Hematopoietic multipotent progenitor cell (in vitro differentiated cells): ENCODE data around the gene SCN3B. TPM values are rescaled to one million over a fixed set of nuclear protein-coding genes. Genes with fewer than 3 reads are reported as not detected.

ENCODE experiments used
- DNase-seq, 3 donors: peaks; one replicate each; pipeline ENCODE4 v3.0.0-alpha.2; 2011 to 2015; ENCODE audit warnings: low read depth in 2 of 3, low spot score in 2 of 3
- total RNA-seq: library from RNA; depleted of rRNA; stranded (reverse); fragments of >200 nt; gene quantifications from one replicate; pipeline ENCODE4 v1.2.3, GENCODE V29; 2012

The SCN3B gene
- total RNA-seq, 1 donor, result under 0.01 TPM

- DNase-seq, result no peak
These were observed 74.3 kb downstream of the SCN3B start for GRCh38 chr11:123580137-123580536.

DNA sequence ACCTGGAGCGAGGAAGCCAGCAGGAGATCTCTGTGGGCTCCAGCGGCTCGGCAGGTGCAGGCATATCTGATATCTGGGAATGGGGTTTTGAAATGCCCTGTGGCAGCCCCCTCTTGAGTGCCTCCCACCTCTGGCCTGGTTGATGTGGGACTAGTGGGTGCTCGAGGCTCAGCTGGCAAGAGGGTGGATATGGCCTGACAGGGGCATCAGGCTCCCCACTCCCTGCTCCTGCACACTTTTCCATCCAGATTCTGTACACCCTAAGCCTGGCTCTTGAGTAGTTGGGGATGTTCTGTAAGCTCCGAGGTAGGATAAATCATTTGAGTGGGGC lies 75.0 kb downstream of the SCN3B start:
- no peak for DNase-seq

Other genes starting within 250 kb of the SCN3B start
- gene GRAMD1B, start 224.4 kb downstream of the SCN3B start, total RNA-seq, result 18.9 TPM
- gene ZNF202, start 87.0 kb upstream of the SCN3B start, total RNA-seq, result 9.4 TPM
- gene OR6X1, start 99.9 kb upstream of the SCN3B start, total RNA-seq, result not detected
- gene OR6M1, start 151.7 kb upstream of the SCN3B start, total RNA-seq, result under 0.01 TPM
- not detected for gene TMEM225, start 231.0 kb upstream of the SCN3B start, total RNA-seq
- not detected for gene OR8D4, start 247.5 kb upstream of the SCN3B start, total RNA-seq